ENCODE results near the gene FLOT1. TPM values are rescaled to one million over a fixed set of nuclear protein-coding genes. Genes with fewer than 3 reads are reported as not detected.

The FLOT1 gene
- total and polyA plus RNA-seq, 2 of the 4 experiments (the other 2 are of a cell fraction), result 96.2 to 162 TPM

DNA sequence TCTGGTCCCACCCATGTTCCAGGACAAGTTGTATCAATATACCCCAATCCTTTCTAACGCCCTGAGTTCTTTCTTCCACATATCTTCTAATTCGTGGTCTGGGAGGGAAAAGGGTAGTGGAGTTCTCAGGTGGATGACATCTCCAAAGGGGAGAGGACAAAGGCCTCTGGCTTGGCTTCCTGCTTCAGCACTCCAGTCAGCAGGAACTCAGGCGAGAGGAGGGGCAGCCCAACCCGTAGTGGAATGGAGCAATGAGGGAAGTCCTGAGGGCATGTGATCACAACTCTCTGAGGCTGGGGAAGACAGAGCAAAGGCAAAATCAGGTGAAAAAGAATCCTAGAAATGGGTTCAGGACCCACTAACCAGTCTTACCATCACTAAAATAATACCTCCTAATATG is 42.1 kb downstream of the FLOT1 start:
- H2BK5ac ChIP-seq (ENCODE audit: low read depth, low read length, poor library complexity, severe bottlenecking), result no peak overlapping the region
- intact Hi-C loops (cut with micrococcal nuclease), result no loop called here
- CTCF ChIA-PET, result no interaction called here
- H2BK15ac ChIP-seq (ENCODE audit: low read depth, low read length), result no peak overlapping the region
- H3K27ac ChIP-seq (ENCODE audit: insufficient read depth, low read length), result no peak overlapping the region
- H2AFZ ChIP-seq (replicated peaks; ENCODE audit: low read length, poor library complexity), result no peak overlapping the region
- no peak overlapping the region for H3K9ac ChIP-seq (ENCODE audit: low read depth, low read length)
- in situ Hi-C loops (cut with MboI; ENCODE audit: low sequenced_read_pairs), result no loop called here
- no peak overlapping the region for H3K4me2 ChIP-seq (ENCODE audit: low read depth, low read length)
- H2BK20ac ChIP-seq (ENCODE audit: low read depth, low read length), result no peak overlapping the region
- peaks cover 23% of the 10 kb centered on the region for H3K36me3 ChIP-seq (ENCODE audit: control insufficient read depth, insufficient read depth, low read length)
- H4K8ac ChIP-seq (ENCODE audit: low read depth in 2 of 2, low read length in 2 of 2), result no peak overlapping the region
- H3K18ac ChIP-seq (ENCODE audit: low read depth, low read length), result no peak overlapping the region
- H3K14ac ChIP-seq (replicated peaks; ENCODE audit: low read depth, low read length), result no peak overlapping the region
- no peaks in the 10 kb centered on the region for H3K4me1 ChIP-seq (ENCODE audit: control insufficient read depth, insufficient read depth, low read length)
- TF ChIP-seq NFE2L2 (IDR thresholded peaks at IDR 0.05; ENCODE audit: low read depth, low read length) (no peak), POLR2A (IDR thresholded peaks at IDR 0.05; ENCODE audit: low read depth, low read length) (no peak), RAD21 (IDR thresholded peaks at IDR 0.05; ENCODE audit: low read length) (no peak), RCOR1 (IDR thresholded peaks at IDR 0.05; ENCODE audit: insufficient replicate concordance, low read length) (no peak), RFX5 (IDR thresholded peaks at IDR 0.05; ENCODE audit: low read depth, low read length) (no peak), FOS (IDR thresholded peaks at IDR 0.05; ENCODE audit: low read depth, low read length) (no peak), MAFK (IDR thresholded peaks at IDR 0.05; ENCODE audit: low read depth, low read length) (no peak), BHLHE40 (IDR thresholded peaks at IDR 0.05; ENCODE audit: low read depth, low read length) (no peak), MXI1 (IDR thresholded peaks at IDR 0.05; ENCODE audit: borderline replicate concordance, low read depth, low read length) (no peak), SMC3 (IDR thresholded peaks at IDR 0.05; ENCODE audit: low read depth, low read length) (no peak), CEBPB (IDR thresholded peaks at IDR 0.05; ENCODE audit: low read depth, low read length) (no peak), MAZ (IDR thresholded peaks at IDR 0.05; ENCODE audit: borderline replicate concordance, low read depth, low read length) (no peak), CHD1 (IDR thresholded peaks at IDR 0.05; ENCODE audit: low read depth, low read length) (no peak)
- TF ChIP-seq, protein P1, sequence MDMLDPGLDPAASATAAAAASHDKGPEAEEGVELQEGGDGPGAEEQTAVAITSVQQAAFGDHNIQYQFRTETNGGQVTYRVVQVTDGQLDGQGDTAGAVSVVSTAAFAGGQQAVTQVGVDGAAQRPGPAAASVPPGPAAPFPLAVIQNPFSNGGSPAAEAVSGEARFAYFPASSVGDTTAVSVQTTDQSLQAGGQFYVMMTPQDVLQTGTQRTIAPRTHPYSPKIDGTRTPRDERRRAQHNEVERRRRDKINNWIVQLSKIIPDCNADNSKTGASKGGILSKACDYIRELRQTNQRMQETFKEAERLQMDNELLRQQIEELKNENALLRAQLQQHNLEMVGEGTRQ (IDR thresholded peaks at IDR 0.05; ENCODE audit: low read depth, low read length), result no peak
- TF ChIP-seq, protein P2, sequence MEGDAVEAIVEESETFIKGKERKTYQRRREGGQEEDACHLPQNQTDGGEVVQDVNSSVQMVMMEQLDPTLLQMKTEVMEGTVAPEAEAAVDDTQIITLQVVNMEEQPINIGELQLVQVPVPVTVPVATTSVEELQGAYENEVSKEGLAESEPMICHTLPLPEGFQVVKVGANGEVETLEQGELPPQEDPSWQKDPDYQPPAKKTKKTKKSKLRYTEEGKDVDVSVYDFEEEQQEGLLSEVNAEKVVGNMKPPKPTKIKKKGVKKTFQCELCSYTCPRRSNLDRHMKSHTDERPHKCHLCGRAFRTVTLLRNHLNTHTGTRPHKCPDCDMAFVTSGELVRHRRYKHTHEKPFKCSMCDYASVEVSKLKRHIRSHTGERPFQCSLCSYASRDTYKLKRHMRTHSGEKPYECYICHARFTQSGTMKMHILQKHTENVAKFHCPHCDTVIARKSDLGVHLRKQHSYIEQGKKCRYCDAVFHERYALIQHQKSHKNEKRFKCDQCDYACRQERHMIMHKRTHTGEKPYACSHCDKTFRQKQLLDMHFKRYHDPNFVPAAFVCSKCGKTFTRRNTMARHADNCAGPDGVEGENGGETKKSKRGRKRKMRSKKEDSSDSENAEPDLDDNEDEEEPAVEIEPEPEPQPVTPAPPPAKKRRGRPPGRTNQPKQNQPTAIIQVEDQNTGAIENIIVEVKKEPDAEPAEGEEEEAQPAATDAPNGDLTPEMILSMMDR (conservative IDR thresholded peaks at IDR 0.05; ENCODE audit: low read depth, low read length), result no peak
- TF ChIP-seq, protein P3, sequence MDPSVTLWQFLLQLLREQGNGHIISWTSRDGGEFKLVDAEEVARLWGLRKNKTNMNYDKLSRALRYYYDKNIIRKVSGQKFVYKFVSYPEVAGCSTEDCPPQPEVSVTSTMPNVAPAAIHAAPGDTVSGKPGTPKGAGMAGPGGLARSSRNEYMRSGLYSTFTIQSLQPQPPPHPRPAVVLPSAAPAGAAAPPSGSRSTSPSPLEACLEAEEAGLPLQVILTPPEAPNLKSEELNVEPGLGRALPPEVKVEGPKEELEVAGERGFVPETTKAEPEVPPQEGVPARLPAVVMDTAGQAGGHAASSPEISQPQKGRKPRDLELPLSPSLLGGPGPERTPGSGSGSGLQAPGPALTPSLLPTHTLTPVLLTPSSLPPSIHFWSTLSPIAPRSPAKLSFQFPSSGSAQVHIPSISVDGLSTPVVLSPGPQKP (IDR thresholded peaks at IDR 0.05; ENCODE audit: borderline replicate concordance, low read depth, low read length), result no peak
- no peak overlapping the region for H2AK5ac ChIP-seq (ENCODE audit: low read depth, low read length)
- ATAC-seq (ENCODE audit: low read depth) (no peak), DNase-seq (no peak)
- H3K9me3 ChIP-seq (ENCODE audit: control insufficient read depth, insufficient read depth, low read length), result no peaks in the 10 kb centered on the region
- BruUV-seq (replicated peaks), result no TSS peak
- H3K79me1 ChIP-seq (ENCODE audit: low read depth in 1 of 2, low read length in 2 of 2), result no peaks in the 10 kb centered on the region
- POLR2A ChIA-PET (ENCODE audit: unreplicated experiment), result interaction anchor here (0.6 kb wide), 1 partner anchor 34 kb away, joined by 5 read pairs; no protein-coding TSS in a partner anchor
- no peak overlapping the region for H4K5ac ChIP-seq (ENCODE audit: low read depth, low read length)
- H4K91ac ChIP-seq (ENCODE audit: insufficient read depth, low read depth, low read length), result no peak overlapping the region
- peaks cover 2% of the 10 kb centered on the region; the same call in 1 of the 2 replicates for H3K9me1 ChIP-seq (ENCODE audit: insufficient read depth, low read length)
- dilution Hi-C loops (cut with HindIII; ENCODE audit: low sequenced_read_pairs, unreplicated experiment), result no loop called here
- WGBS, 2 experiments (ENCODE audit: extremely low coverage in 2 of 2, insufficient read length in 1 of 2), result no CpG with 5 or more reads among the region's 4 CpGs
- no peak overlapping the region for H3K4ac ChIP-seq (ENCODE audit: low read depth, low read length)
- no peak overlapping the region for H3K56ac ChIP-seq (ENCODE audit: extremely low read depth, insufficient read depth, low read length)
- no peak overlapping the region for H2AK9ac ChIP-seq (replicated peaks; ENCODE audit: low read depth, low read length, poor library complexity)
- H3K4me3 ChIP-seq (ENCODE audit: insufficient read depth, low read depth, low read length), result no peak overlapping the region
- H3K23ac ChIP-seq (ENCODE audit: low read depth, low read length), result no peak overlapping the region
- H3K27me3 ChIP-seq (ENCODE audit: control insufficient read depth, insufficient read depth, low read length), result no peaks in the 10 kb centered on the region
- H2BK120ac ChIP-seq (ENCODE audit: low read depth, low read length), result no peak overlapping the region
- no peaks in the 10 kb centered on the region for H4K20me1 ChIP-seq (ENCODE audit: insufficient read depth, low read length)
